Measurements from ENCODE around the gene POU3F3.

The POU3F3 gene

DNA sequence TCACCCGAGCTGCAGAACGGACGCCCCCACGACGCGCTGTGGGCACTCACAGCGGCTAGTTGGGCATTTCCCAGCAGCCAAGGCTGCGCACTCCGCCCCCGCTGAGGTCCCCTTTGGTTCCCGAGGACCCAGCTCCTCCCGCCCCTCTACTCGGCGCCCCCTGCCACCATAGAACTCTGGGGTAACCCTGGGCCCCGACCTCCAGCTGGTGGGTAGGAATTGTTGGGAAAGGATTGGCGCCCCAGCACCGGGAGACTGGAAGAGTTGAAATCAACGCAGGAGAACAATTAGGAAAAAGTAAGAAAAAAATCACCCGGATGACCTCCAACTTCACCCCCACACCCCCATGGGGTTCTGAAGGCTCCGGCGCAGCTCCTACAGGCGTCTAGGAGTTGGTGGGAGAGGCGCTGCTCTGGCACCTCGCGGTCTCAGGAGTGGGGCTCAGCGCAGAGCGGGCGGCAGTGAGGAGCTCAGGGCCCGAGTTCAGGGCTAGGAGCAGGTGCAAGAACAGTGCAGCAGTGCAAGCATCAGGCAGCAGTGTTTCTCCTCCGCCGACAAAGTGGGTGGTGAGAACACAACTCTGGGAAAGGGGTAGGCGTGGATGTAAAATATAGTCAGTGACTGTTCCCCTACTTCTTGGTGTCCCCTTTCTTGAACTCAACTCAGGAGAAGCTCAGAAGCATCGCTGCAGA is 14.0 kb downstream of the POU3F3 start:
- Histone ChIP-seq H3K4me3 (ENCODE audit: insufficient read depth, low read depth, low read length) (no peak overlapping the region), H3K27ac (ENCODE audit: insufficient read depth, low read depth, low read length, poor library complexity, severe bottlenecking) (no peak overlapping the region), H3K36me3 (ENCODE audit: control insufficient read depth, insufficient read depth, low read length) (no peaks in the 10 kb centered on the region), H3K4me1 (ENCODE audit: control insufficient read depth, insufficient read depth, low read length) (peaks cover 27% of the 10 kb centered on the region), H3K27me3 (ENCODE audit: control insufficient read depth, insufficient read depth, low read length, poor library complexity, severe bottlenecking) (peaks cover 100% of the 10 kb centered on the region), H3K9me3 (ENCODE audit: control insufficient read depth, low read length) (no peaks in the 10 kb centered on the region)
- WGBS, 2 experiments = 7% methylated on average over 31 to 33 of the region's 33 CpGs

DNA sequence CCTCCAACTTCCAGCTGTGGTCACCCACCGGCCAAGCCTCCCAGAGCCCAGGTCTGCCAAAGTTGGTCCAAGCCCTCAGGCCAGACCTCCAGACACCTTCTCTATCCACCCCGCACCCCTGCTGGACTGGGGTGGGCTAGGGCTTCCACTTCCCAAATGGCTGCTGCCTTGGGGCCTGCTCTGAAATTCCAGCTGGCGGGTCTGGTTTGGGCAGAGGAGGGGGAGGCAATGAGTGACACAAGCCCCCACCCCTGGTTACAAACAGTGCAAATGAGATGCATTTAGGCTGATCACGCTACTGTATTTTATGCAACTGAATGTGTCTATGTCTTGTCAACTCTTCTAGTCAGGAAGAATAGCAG is 14.6 kb downstream of the POU3F3 start:
- no peak overlapping the region for H3K4me3 ChIP-seq (ENCODE audit: insufficient read depth, low read depth, low read length)
- H3K27me3 ChIP-seq (ENCODE audit: control insufficient read depth, insufficient read depth, low read length, poor library complexity, severe bottlenecking) = peaks cover 100% of the 10 kb centered on the region

DNA sequence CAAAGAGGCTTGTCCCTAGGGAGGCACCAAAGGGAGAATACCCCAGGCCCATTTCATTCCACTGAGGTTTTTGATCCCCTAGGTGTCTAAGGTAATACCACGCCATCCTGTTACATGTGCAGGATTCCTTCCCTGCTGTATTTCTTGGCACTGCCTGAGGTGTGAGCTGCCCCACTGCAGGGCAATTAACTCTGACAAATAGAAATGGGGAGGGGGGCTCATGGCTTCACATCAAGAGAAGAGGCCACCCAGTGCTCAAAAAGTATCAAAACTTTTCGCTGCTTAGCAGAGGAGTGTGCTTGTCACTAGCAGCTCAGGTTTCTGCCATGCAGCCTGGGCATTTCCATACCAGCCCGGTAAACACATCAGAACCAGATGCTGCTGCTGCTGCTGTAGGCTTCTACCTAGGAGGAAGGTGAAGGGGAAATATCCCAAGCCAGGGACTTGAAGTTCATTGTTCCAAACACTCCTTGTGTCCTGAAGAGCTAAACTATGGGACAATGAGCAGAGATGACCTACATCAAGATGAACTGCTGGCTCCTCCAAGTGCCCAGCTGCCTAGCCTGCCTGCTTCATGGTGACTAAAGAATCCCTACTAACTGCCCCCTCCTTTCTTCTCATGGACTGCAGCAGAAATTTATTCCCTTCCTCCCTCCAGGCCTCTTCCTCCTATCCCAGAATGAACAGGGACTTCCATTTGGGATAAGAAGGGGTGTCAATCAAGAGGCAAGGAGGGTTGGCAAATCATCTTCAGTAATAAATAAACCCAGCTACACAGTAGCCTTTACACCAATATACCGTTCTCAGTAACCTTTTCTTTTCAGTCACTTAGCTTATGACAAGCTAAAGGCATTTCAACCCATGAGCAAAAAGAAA is 16.4 kb downstream of the POU3F3 start:
- Histone ChIP-seq H3K36me3 (ENCODE audit: control insufficient read depth, insufficient read depth, low read length) (no peaks in the 10 kb centered on the region), H3K4me3 (ENCODE audit: insufficient read depth, low read depth, low read length) (no peak overlapping the region), H3K4me1 (ENCODE audit: control insufficient read depth, insufficient read depth, low read length) (peaks cover 22% of the 10 kb centered on the region), H3K27ac (ENCODE audit: insufficient read depth, low read depth, low read length, poor library complexity, severe bottlenecking) (no peak overlapping the region), H3K27me3 (ENCODE audit: control insufficient read depth, insufficient read depth, low read length, poor library complexity, severe bottlenecking) (peaks cover 97% of the 10 kb centered on the region), H3K9me3 (ENCODE audit: control insufficient read depth, low read length) (no peaks in the 10 kb centered on the region)
- 27 to 33% methylated on average over 4 of the region's 4 CpGs for WGBS, 2 experiments

More for the DNA sequence above, 14.6 kb downstream of the POU3F3 start:
- Histone ChIP-seq H3K27ac (ENCODE audit: insufficient read depth, low read depth, low read length, poor library complexity, severe bottlenecking) (no peak overlapping the region), H3K36me3 (ENCODE audit: control insufficient read depth, insufficient read depth, low read length) (no peaks in the 10 kb centered on the region), H3K9me3 (ENCODE audit: control insufficient read depth, low read length) (no peaks in the 10 kb centered on the region), H3K4me1 (ENCODE audit: control insufficient read depth, insufficient read depth, low read length) (peaks cover 24% of the 10 kb centered on the region)
- WGBS, 2 experiments = 35 to 38% methylated on average over 4 of the region's 4 CpGs

DNA sequence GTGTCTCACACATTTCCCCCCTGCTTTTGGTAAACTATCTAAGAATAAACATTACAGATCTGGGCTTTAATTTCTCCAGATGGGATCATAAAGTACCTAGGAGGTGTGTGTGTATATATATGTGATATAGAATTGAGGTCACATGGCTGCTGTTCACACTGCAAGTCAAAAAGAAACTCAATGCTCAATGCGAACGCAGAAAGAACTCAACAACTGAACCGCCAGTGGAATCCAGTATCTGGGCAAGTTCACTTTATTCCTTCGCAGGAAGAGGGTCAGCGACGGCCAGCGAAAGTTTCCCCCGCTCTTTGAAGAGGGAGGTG is 17.7 kb downstream of the POU3F3 start:
- no peaks in the 10 kb centered on the region for H3K9me3 ChIP-seq (ENCODE audit: control insufficient read depth, low read length)
- H3K36me3 ChIP-seq (ENCODE audit: control insufficient read depth, insufficient read depth, low read length) = no peaks in the 10 kb centered on the region
- peaks cover 20% of the 10 kb centered on the region for H3K4me1 ChIP-seq (ENCODE audit: control insufficient read depth, insufficient read depth, low read length)
- 1% methylated on average over 8 of the region's 8 CpGs for WGBS, 2 experiments
- peak overlapping the region; percentile 57 for H3K4me3 ChIP-seq (ENCODE audit: insufficient read depth, low read depth, low read length)
- H3K27ac ChIP-seq (ENCODE audit: insufficient read depth, low read depth, low read length, poor library complexity, severe bottlenecking) = no peak overlapping the region
- peaks cover 84% of the 10 kb centered on the region for H3K27me3 ChIP-seq (ENCODE audit: control insufficient read depth, insufficient read depth, low read length, poor library complexity, severe bottlenecking)

DNA sequence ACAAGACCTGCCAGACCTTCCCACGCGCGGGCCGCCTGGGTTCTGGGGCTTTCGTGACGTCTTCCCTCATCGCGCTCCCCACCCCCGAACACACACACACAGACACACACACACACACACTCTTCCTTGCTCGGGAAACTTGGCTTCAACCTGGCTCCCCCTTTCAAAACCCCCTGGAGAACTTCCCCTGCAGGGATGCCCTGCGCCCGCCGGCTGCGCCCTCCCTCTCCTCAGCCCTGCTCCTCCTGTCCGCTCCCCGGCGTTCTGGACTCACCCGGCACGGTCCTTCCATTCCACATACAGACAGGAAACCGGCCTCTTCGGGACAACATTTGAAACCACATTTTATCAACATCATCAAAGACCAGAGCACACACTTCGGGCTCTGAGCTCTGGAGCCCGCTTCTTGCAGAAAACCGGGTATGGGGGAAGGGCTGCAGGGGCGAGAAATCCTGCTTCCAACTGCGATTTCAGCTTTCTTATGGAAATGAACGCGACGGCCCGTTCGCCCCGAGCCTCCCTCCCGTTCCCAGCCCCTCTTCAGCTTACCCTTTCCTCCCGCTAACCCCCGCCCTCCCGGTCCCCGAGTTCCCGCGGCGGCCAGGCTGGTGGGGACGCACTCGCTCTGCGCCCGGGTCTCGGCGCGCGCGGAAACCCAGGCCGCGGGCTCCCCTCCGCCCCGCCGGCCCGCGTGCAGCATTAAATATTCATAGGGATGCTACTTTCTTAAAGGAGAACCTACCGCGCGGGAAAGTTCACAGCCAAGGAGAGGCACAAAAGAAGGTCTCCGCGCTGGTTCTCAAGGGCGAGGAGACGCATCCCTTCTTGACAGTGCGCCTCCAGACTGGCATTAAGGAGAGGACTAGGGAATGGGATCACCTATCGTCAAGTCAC is 18.3 kb downstream of the POU3F3 start:
- no peak overlapping the region for H3K27ac ChIP-seq (ENCODE audit: insufficient read depth, low read depth, low read length, poor library complexity, severe bottlenecking)
- peaks cover 78% of the 10 kb centered on the region for H3K27me3 ChIP-seq (ENCODE audit: control insufficient read depth, insufficient read depth, low read length, poor library complexity, severe bottlenecking)
- H3K4me1 ChIP-seq (ENCODE audit: control insufficient read depth, insufficient read depth, low read length) = peaks cover 14% of the 10 kb centered on the region
- no peaks in the 10 kb centered on the region for H3K9me3 ChIP-seq (ENCODE audit: control insufficient read depth, low read length)
- H3K36me3 ChIP-seq (ENCODE audit: control insufficient read depth, insufficient read depth, low read length) = no peaks in the 10 kb centered on the region
- WGBS, 2 experiments = 0% methylated on average over 65 of the region's 65 CpGs
- peak overlapping the region; percentile 57 for H3K4me3 ChIP-seq (ENCODE audit: insufficient read depth, low read depth, low read length)

DNA sequence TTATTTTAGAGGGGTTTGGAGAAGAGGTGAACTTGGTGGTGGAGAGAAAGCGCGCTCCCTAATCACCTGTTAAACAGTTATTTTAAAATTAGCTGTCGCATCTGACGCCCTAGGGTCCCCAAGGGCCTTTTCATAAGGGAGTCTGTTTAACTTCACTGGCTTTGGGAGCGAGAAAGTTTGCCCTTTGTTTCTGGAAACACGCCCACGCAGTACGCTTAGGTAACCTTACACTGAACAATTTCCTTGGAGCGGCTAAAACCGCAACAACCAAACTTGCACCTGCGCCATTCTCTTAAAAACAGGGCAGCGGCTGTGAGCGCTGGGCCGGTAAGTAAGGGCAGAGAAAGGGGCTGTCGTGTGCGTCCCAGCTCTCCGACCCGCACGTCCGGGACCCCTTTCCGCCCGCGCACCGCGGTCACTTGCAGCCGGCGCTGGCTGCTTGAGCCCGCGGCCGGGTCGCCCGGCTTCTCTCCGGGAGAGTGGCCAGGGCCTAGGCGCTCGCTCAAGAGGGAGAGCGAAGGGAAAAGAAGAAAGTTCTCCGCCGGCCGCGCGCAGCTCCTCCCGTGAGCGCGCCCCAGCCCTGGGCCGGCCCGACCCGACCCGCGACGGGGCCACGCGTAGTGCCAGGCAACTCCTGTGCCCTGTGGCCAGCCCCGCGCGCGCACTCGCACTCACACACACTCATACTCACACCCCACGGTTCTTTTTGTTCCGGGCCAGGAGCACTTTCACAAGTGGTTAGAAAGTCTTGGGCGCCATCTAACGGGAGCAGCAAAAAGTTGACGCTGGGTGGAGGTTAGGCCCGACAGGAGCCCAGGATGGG is 19.2 kb downstream of the POU3F3 start:
- H3K4me3 ChIP-seq (ENCODE audit: insufficient read depth, low read depth, low read length) = peak overlapping the region; percentile 57
- 0 to 1% methylated on average over 63 of the region's 63 CpGs for WGBS, 2 experiments
- H3K36me3 ChIP-seq (ENCODE audit: control insufficient read depth, insufficient read depth, low read length) = no peaks in the 10 kb centered on the region
- H3K27me3 ChIP-seq (ENCODE audit: control insufficient read depth, insufficient read depth, low read length, poor library complexity, severe bottlenecking) = peaks cover 70% of the 10 kb centered on the region
- H3K9me3 ChIP-seq (ENCODE audit: control insufficient read depth, low read length) = no peaks in the 10 kb centered on the region
- H3K27ac ChIP-seq (ENCODE audit: insufficient read depth, low read depth, low read length, poor library complexity, severe bottlenecking) = no peak overlapping the region
- H3K4me1 ChIP-seq (ENCODE audit: control insufficient read depth, insufficient read depth, low read length) = peaks cover 11% of the 10 kb centered on the region

DNA sequence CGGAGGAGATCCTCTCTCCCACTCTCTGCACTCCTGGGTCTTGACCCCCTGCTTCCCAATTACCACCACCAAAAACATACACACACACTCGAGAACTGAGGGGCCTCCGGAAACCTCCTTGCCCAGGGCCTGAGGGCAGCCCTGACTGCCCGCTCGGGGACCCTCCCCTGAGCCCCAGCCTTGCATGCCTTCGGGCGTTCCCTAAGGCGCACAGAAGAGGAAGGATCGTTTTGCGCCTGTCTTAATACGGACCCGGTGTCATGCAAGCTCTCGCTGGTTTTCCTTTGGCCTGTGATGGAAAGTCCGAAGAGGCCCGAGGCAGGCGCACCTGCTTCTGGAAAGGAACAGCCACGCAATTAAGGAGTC is 19.8 kb downstream of the POU3F3 start:
- Histone ChIP-seq H3K4me1 (ENCODE audit: control insufficient read depth, insufficient read depth, low read length) (peaks cover 11% of the 10 kb centered on the region), H3K27me3 (ENCODE audit: control insufficient read depth, insufficient read depth, low read length, poor library complexity, severe bottlenecking) (peaks cover 64% of the 10 kb centered on the region), H3K9me3 (ENCODE audit: control insufficient read depth, low read length) (no peaks in the 10 kb centered on the region), H3K36me3 (ENCODE audit: control insufficient read depth, insufficient read depth, low read length) (no peaks in the 10 kb centered on the region), H3K27ac (ENCODE audit: insufficient read depth, low read depth, low read length, poor library complexity, severe bottlenecking) (no peak overlapping the region), H3K4me3 (ENCODE audit: insufficient read depth, low read depth, low read length) (peak overlapping the region; percentile 57)
- 9 to 10% methylated on average over 17 of the region's 17 CpGs for WGBS, 2 experiments

DNA sequence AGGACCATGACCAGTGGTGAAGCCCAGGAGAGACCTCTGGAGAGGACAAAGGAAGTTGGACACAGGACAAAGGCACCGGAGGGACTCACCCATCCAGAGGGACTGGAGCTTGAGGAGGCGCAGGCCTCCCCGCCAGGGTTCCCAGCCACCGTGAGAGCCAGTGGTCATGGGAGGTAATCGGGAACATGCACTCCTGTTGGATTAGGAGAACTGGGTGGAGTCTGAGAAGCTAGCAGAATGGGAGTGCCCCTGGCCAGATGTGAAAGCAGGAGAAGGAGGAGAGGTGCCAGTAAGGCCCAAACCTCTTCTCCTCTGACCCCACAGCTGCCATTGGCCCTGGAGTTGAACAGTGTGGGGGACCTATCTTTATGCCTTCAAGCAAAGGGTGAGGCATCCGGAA is 20.3 kb downstream of the POU3F3 start:
- peaks cover 58% of the 10 kb centered on the region for H3K27me3 ChIP-seq (ENCODE audit: control insufficient read depth, insufficient read depth, low read length, poor library complexity, severe bottlenecking)
- 69 to 73% methylated on average over 6 of the region's 6 CpGs for WGBS, 2 experiments
- H3K36me3 ChIP-seq (ENCODE audit: control insufficient read depth, insufficient read depth, low read length) = no peaks in the 10 kb centered on the region
- no peak overlapping the region for H3K4me3 ChIP-seq (ENCODE audit: insufficient read depth, low read depth, low read length)
- peaks cover 11% of the 10 kb centered on the region for H3K4me1 ChIP-seq (ENCODE audit: control insufficient read depth, insufficient read depth, low read length)
- no peak overlapping the region for H3K27ac ChIP-seq (ENCODE audit: insufficient read depth, low read depth, low read length, poor library complexity, severe bottlenecking)
- no peaks in the 10 kb centered on the region for H3K9me3 ChIP-seq (ENCODE audit: control insufficient read depth, low read length)

DNA sequence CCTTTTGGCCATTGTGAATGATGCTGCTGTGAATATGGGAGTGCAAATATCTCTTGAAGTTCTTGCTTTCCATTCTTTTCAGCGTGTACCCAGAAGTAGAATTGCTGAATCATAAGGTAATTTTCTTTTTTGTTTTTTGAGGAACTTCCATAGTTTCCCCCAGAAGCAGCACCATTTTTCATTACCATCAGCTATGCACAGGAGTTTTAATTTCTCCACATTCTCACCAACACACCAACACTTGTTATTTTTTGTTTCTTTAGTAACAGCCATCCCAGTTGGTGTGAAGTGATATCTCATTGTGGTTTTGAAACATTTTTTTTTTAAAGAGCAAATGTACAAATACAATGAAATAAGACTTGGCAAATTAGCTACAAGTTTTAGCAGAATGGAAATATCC is 21.3 kb downstream of the POU3F3 start:
- WGBS, 2 experiments = 88 to 89% methylated on average over 1 of the region's 1 CpG
- Histone ChIP-seq H3K27me3 (ENCODE audit: control insufficient read depth, insufficient read depth, low read length, poor library complexity, severe bottlenecking) (peaks cover 48% of the 10 kb centered on the region), H3K4me1 (ENCODE audit: control insufficient read depth, insufficient read depth, low read length) (peaks cover 11% of the 10 kb centered on the region), H3K27ac (ENCODE audit: insufficient read depth, low read depth, low read length, poor library complexity, severe bottlenecking) (no peak overlapping the region), H3K4me3 (ENCODE audit: insufficient read depth, low read depth, low read length) (no peak overlapping the region), H3K36me3 (ENCODE audit: control insufficient read depth, insufficient read depth, low read length) (no peaks in the 10 kb centered on the region), H3K9me3 (ENCODE audit: control insufficient read depth, low read length) (no peaks in the 10 kb centered on the region)

Measured in ectodermal cell (in vitro differentiated cells).